Epithelial cell of proximal tubule (primary cell): Measurements from ENCODE around the gene GBP7. TPM values are rescaled to one million over a fixed set of nuclear protein-coding genes. Genes with fewer than 3 reads are reported as not detected.

Experiments
- DNase-seq: peaks from one replicate; pipeline ENCODE4 v3.0.0-alpha.2; 2011; ENCODE audit warnings: low read depth
- H3K4me3 ChIP-seq: 2 replicates; pipeline ENCODE4 v1.5.1; 2011; ENCODE audit warnings: low read depth, mild to moderate bottlenecking, low read length
- CTCF ChIP-seq: conservative IDR thresholded peaks from 2 replicates; pipeline ENCODE4 v1.5.1; 2012; ENCODE audit warnings: low read depth, mild to moderate bottlenecking, low read length
- total RNA-seq: library from RNA; depleted of rRNA; stranded (reverse); fragments of >200 nt; gene quantifications from 2 replicates; pipeline ENCODE4 v1.2.3, GENCODE V29; 2015

The GBP7 gene
- total RNA-seq, 1 donor from 2014 or later = not detected

- H3K4me3 ChIP-seq = no peak overlapping the region
- no peak for TF ChIP-seq CTCF
- DNase-seq = no peak
These were observed 4.8 kb downstream of the GBP7 start for GRCh38 chr1:89171067-89171438.

- H3K4me3 ChIP-seq = no peak overlapping the region
- TF ChIP-seq CTCF = no peak
- no peak for DNase-seq
These were observed 5.4 kb downstream of the GBP7 start for GRCh38 chr1:89170170-89171066.

GRCh38 chr1:89169166-89169565 lies 6.6 kb downstream of the GBP7 start:
- DNase-seq = no peak
- no peak for TF ChIP-seq CTCF
- no peak overlapping the region for H3K4me3 ChIP-seq

GRCh38 chr1:89167590-89168230 lies 8.1 kb downstream of the GBP7 start:
- no peak for DNase-seq
- TF ChIP-seq CTCF = no peak
- no peak overlapping the region for H3K4me3 ChIP-seq

- TF ChIP-seq CTCF = no peak
- no peak for DNase-seq
- no peak overlapping the region for H3K4me3 ChIP-seq
These were observed 9.1 kb downstream of the GBP7 start for GRCh38 chr1:89166705-89167104.

- TF ChIP-seq CTCF = no peak
- no peak overlapping the region for H3K4me3 ChIP-seq
- no peak for DNase-seq
These were observed 10.0 kb downstream of the GBP7 start for GRCh38 chr1:89165811-89166210.
